Measurements from ENCODE around the gene ALDH1A2. TPM values are rescaled to one million over a fixed set of nuclear protein-coding genes. Genes with fewer than 3 reads are reported as not detected.
"Not testable (repeated sequence)": the region's sequence is repeated elsewhere in the genome, so short reads cannot be mapped to it uniquely, and the experiment has no call there.

The ALDH1A2 gene
- total RNA-seq, 1 experiment from 2014 or later = not detected

DNA sequence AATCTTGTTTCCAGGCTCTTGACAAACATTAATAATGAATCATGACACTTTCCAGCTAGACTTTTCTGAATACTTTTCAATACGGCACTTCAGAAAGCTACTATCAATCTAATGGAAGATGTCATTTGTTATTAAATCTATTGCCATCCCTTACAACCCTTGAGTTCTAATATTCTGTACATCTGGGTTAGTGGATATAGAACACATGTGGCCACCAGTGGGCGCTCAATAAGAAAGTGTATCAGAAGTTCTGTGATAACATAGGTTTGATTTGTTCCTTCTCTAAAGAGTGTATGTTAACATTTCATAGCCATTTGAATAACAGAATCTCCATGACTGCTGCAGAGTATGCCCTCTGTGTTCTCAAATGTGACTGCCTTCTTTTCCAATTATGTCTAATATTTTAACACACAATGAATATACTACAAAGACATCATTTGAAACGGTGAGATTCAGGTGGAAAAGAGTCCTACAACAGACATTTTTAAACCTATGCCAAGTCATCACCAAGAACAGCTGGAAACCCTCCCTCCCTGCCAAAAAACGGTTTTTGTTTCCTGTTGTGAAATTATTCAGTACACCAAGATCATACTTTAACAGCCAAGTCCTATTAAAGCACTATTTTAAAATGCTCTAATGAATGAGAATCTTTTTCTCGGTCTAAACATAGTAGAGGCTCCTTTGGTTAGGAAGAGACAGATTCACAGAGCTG, 22.2 kb downstream of the ALDH1A2 start:
- DNase-seq (ENCODE audit: low read depth) = peak; percentile 25

DNA sequence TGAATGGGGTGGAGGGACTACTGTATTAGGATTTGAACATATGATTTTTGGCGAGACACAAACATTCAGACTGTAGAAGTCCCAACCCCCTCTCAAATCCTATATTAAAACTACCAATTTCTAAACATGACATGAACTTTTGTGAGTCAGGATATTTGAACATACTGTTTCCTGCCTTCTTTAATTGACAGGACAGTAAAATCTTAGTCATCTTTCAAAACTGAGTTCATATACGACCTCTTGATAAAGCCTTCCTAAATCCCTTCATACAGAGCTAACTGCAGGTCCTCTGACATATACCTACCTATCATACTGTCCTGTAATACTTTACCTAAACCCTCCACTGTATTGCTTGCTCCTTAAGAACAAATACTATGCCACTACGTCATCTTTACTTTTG, 23.5 kb downstream of the ALDH1A2 start:
- DNase-seq (ENCODE audit: low read depth) = no peak

- DNase-seq (ENCODE audit: low read depth) = no peak
Measured at GRCh38 chr15:58040150-58040549, 25.4 kb downstream of the ALDH1A2 start.

GRCh38 chr15:58039079-58040035, 26.2 kb downstream of the ALDH1A2 start:
- DNase-seq (ENCODE audit: low read depth) = no peak

DNA sequence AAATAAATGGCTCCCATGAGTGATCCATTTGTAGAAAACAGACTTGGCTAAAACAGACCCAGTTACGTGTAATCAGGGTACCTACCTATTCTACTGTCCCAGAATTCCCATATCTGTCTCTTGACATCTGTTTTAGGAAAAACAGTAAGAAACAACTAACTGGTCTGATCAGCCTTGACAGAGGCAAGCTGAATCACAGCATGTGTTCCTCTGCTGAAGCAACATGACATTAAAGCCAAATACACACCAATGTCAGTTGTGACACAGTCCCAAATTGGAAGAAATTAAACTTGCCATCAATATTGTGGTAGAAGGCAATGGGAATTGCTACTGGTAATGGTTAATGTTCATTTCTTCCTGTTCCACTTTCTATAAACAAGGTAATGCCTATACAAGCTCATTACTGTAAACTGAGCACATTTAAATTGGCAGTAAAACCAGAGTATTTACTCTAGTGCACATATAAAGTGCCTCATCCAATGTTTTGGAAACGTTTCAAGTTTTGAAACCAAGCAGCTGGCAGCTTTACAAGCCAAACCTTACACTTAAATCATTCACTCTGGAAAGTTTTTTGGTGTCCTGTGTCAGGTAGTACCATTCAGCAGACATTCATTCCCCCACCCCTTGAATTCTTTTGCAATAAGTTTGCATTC, 27.0 kb downstream of the ALDH1A2 start:
- DNase-seq (ENCODE audit: low read depth) = peak; percentile 52

- DNase-seq (ENCODE audit: low read depth) = no peak
Measured at GRCh38 chr15:58037723-58038301, 27.7 kb downstream of the ALDH1A2 start.

- DNase-seq (ENCODE audit: low read depth) = no peak
Measured at GRCh38 chr15:58036579-58036978, 28.9 kb downstream of the ALDH1A2 start.

DNA sequence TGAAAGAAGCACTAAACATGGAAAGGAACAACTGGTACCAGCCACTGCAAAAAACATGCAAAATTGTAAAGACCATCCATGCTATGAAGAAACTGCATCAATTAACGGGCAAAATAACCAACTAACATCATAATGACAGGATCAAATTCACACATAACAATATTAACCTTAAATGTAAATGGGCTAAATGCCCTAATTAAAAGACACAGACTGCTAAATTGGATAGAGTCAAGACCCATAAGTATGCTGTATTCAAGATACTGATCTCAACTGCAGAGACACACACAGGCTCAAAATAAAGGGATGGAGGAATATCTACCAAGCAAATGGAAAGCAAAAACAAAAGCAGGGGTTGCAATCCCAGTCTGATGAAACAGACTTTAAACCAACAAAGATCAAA, 37.1 kb downstream of the ALDH1A2 start:
- not testable (repeated sequence) for DNase-seq (ENCODE audit: low read depth)

GRCh38 chr15:58026552-58026951, 39.0 kb downstream of the ALDH1A2 start:
- DNase-seq (ENCODE audit: low read depth) = no peak

- DNase-seq (ENCODE audit: low read depth) = no peak
Measured at GRCh38 chr15:58026051-58026450, 39.5 kb downstream of the ALDH1A2 start.

GRCh38 chr15:58021332-58022230, 43.9 kb downstream of the ALDH1A2 start:
- no peak for DNase-seq (ENCODE audit: low read depth)

DNA sequence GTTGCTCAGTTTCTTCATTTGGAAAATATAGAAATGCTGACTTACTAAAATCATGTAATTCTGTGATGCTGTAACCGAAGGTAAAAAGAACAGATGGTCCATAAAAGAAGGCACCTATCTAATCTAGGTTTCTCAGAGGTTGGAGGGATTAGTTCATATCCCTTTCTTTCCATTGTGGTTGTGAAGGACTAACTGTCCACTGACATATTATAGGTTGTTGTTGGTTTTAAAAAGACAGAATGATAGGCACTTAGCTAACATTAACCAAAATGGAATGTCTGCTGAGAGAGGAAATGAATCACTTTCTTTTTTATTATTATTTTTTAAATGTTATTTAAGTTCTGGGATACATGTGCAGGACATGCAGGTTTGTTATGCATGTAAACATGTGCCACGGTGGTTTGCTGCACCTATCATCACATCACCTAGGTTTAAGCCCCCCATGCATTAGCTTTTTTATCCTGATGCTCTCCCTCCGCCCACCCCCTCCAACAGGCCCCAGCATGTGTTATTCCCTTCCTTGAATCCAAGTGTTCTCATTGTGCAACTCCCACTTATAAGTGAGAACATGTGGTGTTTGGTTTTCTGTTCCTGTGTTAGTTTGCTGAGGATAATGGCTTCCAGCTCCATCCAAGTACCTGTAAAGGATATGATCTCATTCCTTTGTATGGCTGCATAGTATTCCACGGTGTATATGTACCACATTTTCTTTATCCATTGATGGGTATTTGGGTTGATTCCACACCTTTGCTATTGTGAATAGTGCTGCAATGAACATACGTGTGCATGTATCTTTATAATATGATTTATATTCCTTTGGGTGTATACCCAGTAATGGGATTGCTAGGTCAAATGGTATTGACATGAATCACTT, 45.8 kb downstream of the ALDH1A2 start:
- DNase-seq (ENCODE audit: low read depth) = peak; percentile 74

- no peak for DNase-seq (ENCODE audit: low read depth)
Measured at GRCh38 chr15:58017869-58018268, 47.6 kb downstream of the ALDH1A2 start.

- no peak for DNase-seq (ENCODE audit: low read depth)
Measured at GRCh38 chr15:58016581-58017175, 48.8 kb downstream of the ALDH1A2 start.

DNA sequence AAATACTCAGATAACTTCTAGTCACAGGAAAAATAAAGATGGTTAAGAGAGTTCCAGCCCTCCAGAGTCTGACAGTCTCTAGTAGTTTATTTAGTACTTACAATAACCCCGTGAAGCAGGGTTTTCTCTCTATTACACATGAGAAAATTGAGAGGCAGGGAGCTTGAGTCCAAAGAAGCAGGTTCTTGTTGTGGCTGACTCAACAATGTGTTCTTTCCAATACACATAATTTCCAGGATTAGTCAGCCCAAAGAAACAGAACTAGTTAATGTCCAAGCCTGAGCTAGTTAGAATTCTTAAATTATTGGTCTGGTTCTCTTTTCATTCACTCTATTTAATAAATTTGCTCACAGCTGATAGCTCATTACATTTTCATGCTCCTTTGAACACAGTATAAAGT, 49.9 kb downstream of the ALDH1A2 start:
- DNase-seq (ENCODE audit: low read depth) = peak; percentile 15

GRCh38 chr15:58014470-58014869, 51.0 kb downstream of the ALDH1A2 start:
- no peak for DNase-seq (ENCODE audit: low read depth)

DNA sequence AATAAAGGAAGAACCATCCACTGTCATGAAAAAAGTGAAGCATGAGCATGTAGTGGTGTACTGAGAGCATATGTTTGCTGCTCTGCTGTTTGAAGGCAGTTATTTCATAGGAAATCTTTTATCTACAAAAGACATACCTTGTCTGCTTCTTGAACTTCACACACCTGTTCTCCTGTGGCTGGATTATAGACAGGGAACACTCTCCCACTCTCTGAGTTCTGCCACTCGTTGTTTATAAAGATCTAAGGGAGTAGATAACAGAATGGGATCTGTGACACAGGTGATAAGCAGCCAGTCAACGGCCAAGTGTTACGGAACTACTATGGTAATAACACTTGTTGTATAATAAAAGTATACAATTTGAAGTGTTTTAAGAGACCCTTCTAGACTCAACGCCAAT, 51.5 kb downstream of the ALDH1A2 start:
- DNase-seq (ENCODE audit: low read depth) = no peak

GRCh38 chr15:58010983-58011382, 54.5 kb downstream of the ALDH1A2 start:
- DNase-seq (ENCODE audit: low read depth) = no peak

DNA sequence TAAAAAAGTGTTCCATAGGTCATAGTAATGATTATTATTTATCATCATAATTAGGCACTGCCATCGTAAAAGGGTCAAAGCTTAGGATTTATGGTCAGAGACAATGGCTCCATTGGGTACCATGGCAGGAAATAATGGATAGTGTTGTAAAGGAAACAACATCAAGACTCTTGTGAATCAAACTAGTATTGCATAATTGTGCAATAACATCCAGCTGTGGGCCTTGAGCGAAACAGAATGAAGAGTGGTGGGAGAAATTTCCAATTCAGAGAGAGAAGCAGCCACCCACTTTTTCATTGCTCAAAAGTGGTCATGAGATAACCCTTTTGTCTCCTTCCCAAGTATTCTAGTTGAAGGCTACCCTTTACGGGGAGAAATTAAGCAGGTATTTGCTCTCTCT, 61.7 kb downstream of the ALDH1A2 start:
- DNase-seq (ENCODE audit: low read depth) = no peak
